Endothelial cell of umbilical vein (primary cell): Measurements from ENCODE around the gene SLC29A3. TPM values are rescaled to one million over a fixed set of nuclear protein-coding genes. Genes with fewer than 3 reads are reported as not detected.

Experiments
- BruUV-seq: library from RNA; stranded (reverse); fragments of 400-500 nt; replicated peaks from 2 replicates; lab custom pipeline; 2021; lab: Mats Ljungman, UMichigan
- CTCF ChIA-PET: fragments of 300-600, 350-600 bp; sonication (Branson Sonifier 250); formaldehyde crosslinking; loops from one replicate; lab custom pipeline; 2021; ENCODE audit warnings: antibody characterized with exemption, inconsistent platforms; lab: Charles Lee
- POLR2A ChIA-PET: fragments of 300-600, 350-600 bp; sonication (Branson Sonifier 250); formaldehyde crosslinking; loops from one replicate; lab custom pipeline; 2021; ENCODE audit warnings: antibody characterized with exemption, inconsistent platforms; lab: Charles Lee
- DNase-seq: peaks from one replicate; pipeline ENCODE4 v3.0.0-alpha.2; 2011; ENCODE audit warnings: low read depth, low spot score
- FAIRE-seq: peaks from 2 replicates; lab custom pipeline; 2011; peaks lifted over from hg19 to GRCh38; lab: Jason Lieb, UNC
- H2AFZ ChIP-seq: 2 replicates; pipeline ENCODE4 v1.6.0; 2012; ENCODE audit warnings: low read depth, low read length, control low read depth, inconsistent platforms
- H3K27ac ChIP-seq: 2 replicates; pipeline ENCODE4 v1.5.1; 2011; ENCODE audit warnings: low read depth, mild to moderate bottlenecking, control low read depth, low read length, moderate library complexity; ENCODE audit not compliant: insufficient read depth
- H3K27me3 ChIP-seq, 2 experiments: 2 replicates each; pipeline versions ENCODE4 v1.6.0 to v1.6.1; 2011; ENCODE audit warnings: low read length in 2 of 2, mixed read lengths in 1 of 2; ENCODE audit not compliant: control insufficient read depth in 2 of 2, insufficient read depth in 2 of 2
- H3K36me3 ChIP-seq, 2 experiments: 2 replicates in 1 of 2; 3 replicates in 1 of 2; pipeline ENCODE4 v1.5.1; 2011; ENCODE audit warnings: low read length in 2 of 2, mild to moderate bottlenecking in 1 of 2, moderate library complexity in 1 of 2; ENCODE audit not compliant: control insufficient read depth in 2 of 2, insufficient read depth in 2 of 2; ENCODE audit errors: extremely low read depth in 1 of 2
- H3K4me1 ChIP-seq: 3 replicates; pipeline ENCODE4 v1.5.1; 2011; ENCODE audit warnings: mild to moderate bottlenecking, low read length; ENCODE audit not compliant: control insufficient read depth, insufficient read depth; ENCODE audit errors: extremely low read depth
- H3K4me2 ChIP-seq: 2 replicates; pipeline ENCODE4 v1.6.1; 2011; ENCODE audit warnings: low read length, control low read depth, mixed read lengths; ENCODE audit not compliant: insufficient read depth
- H3K4me3 ChIP-seq, 3 experiments: fragments of 200-600 bp in 1 of 3; sonication (generic), shearing (Covaris generic) in 1 of 3; replicated peaks in 1 of 3; 2 replicates each; pipeline ENCODE4 v1.5.1; 2011 to 2016; ENCODE audit warnings: control low read depth in 3 of 3, low read length in 3 of 3, mild to moderate bottlenecking in 2 of 3, inconsistent platforms in 1 of 3, low read depth in 1 of 3, moderate library complexity in 1 of 3; ENCODE audit not compliant: insufficient read depth in 1 of 3
- H3K79me2 ChIP-seq: 2 replicates; pipeline ENCODE4 v1.6.0; 2012; ENCODE audit warnings: low read length, inconsistent platforms; ENCODE audit not compliant: control insufficient read depth, insufficient read depth
- H3K9ac ChIP-seq: replicated peaks from 2 replicates; pipeline ENCODE3; 2011; ENCODE audit warnings: low read length, control low read depth; ENCODE audit not compliant: insufficient read depth; ENCODE audit errors: extremely low read depth
- H3K9me1 ChIP-seq: replicated peaks from 3 replicates; pipeline ENCODE4 v1.6.0; 2011; ENCODE audit warnings: mild to moderate bottlenecking, low read length; ENCODE audit not compliant: control insufficient read depth, insufficient read depth; ENCODE audit errors: extremely low read depth
- H3K9me3 ChIP-seq: replicated peaks from 2 replicates; pipeline ENCODE4 v1.5.1; 2012; ENCODE audit warnings: low read length, inconsistent platforms; ENCODE audit not compliant: control insufficient read depth, insufficient read depth
- H4K20me1 ChIP-seq: replicated peaks from 2 replicates; pipeline ENCODE3; 2011; ENCODE audit warnings: mild to moderate bottlenecking, low read length; ENCODE audit not compliant: control insufficient read depth, insufficient read depth; ENCODE audit errors: extremely low read depth
- CTCF ChIP-seq, 2 donors: IDR thresholded peaks; 1 replicate in 1 of 2; 2 replicates in 1 of 2; pipeline ENCODE4 v1.5.1; 2011; ENCODE audit warnings: low read length in 2 of 2, mild to moderate bottlenecking in 2 of 2, moderate library complexity in 2 of 2, control low read depth in 1 of 2, inconsistent platforms in 1 of 2, low read depth in 1 of 2; ENCODE audit not compliant: insufficient read depth in 1 of 2; ENCODE audit errors: extremely low read depth in 1 of 2
- EZH2 ChIP-seq: IDR thresholded peaks from 2 replicates; pipeline ENCODE4 v1.6.1; 2012; ENCODE audit warnings: borderline replicate concordance, low read depth, mild to moderate bottlenecking, moderate library complexity, low read length, inconsistent platforms; ENCODE audit not compliant: severe bottlenecking
- FOS ChIP-seq: IDR thresholded peaks from 2 replicates; pipeline ENCODE4 v1.6.1; 2011; ENCODE audit warnings: mild to moderate bottlenecking, low read length, moderate library complexity, borderline replicate concordance; ENCODE audit not compliant: insufficient read depth
- GATA2 ChIP-seq: IDR thresholded peaks from 2 replicates; pipeline ENCODE4 v1.7.0; 2011; ENCODE audit warnings: low read depth, mild to moderate bottlenecking, moderate library complexity, mixed read lengths, low read length; ENCODE audit not compliant: insufficient read length, insufficient read depth
- JUN ChIP-seq: IDR thresholded peaks from 2 replicates; pipeline ENCODE4 v1.6.1; 2011; ENCODE audit warnings: borderline replicate concordance, low read depth; ENCODE audit not compliant: insufficient read length, insufficient read depth
- MAX ChIP-seq: IDR thresholded peaks from 2 replicates; pipeline ENCODE4 v1.6.1; 2011; ENCODE audit not compliant: insufficient read depth, insufficient read length
- MYC ChIP-seq: IDR thresholded peaks from one replicate; pipeline ENCODE4 v1.6.1; 2011; ENCODE audit warnings: mild to moderate bottlenecking, low read depth, low read length
- POLR2A ChIP-seq: IDR thresholded peaks from 2 replicates; pipeline ENCODE4 v1.6.1; 2012; ENCODE audit warnings: low read depth, mild to moderate bottlenecking, control low read depth, low read length
- POLR2AphosphoS5 ChIP-seq: IDR thresholded peaks from 2 replicates; pipeline ENCODE4 v1.6.1; 2012; ENCODE audit warnings: low read depth, mild to moderate bottlenecking, control low read depth, low read length, moderate library complexity; ENCODE audit not compliant: insufficient read depth
- dilution Hi-C: fragments of 300-500 bp; cut with MboI; formaldehyde crosslinking; loops from one replicate; pipeline ENCODE4 v1.15.0; 2019; ENCODE audit warnings: low sequenced_read_pairs; ENCODE audit not compliant: extremely low pct_ligation_motif_present
- intact Hi-C: fragments of 100-400 bp; cut with micrococcal nuclease; formaldehyde crosslinking; loops from one replicate; pipeline ENCODE4 v1.10.0; 2022
- polyA plus RNA-seq, 4 experiments: library from polyadenylated mRNA; depleted of rRNA in 3 of 4; stranded (reverse) in 3 of 4; unstranded in 1 of 4; fragments of >200 nt; gene quantifications; 2 replicates each; pipeline versions ENCODE4 v1.2.1 to v1.2.3, GENCODE V29; 2011 to 2012; ENCODE audit warnings: missing spikeins in 1 of 4
- total RNA-seq: library from RNA; stranded (reverse); gene quantifications from 2 replicates; pipeline ENCODE4 v1.2.3, GENCODE V29; 2021

SLC29A3 gene
- total and polyA plus RNA-seq, 2 donors (not counting 3 experiments of a cell fraction or from before 2014, with no cell fraction given) = 5.0 to 9.1 TPM

- H3K9me3 ChIP-seq = no peaks in the 10 kb centered on the region
- no peaks in the 10 kb centered on the region for H3K79me2 ChIP-seq
- dilution Hi-C loops = no loop called here
- FAIRE-seq (no peak), DNase-seq (no peak)
- H3K9ac ChIP-seq = no peak overlapping the region
- no peak overlapping the region for H2AFZ ChIP-seq
- no peak overlapping the region for H3K4me3 ChIP-seq
- no peaks in the 10 kb centered on the region for H3K27me3 ChIP-seq
- no peaks in the 10 kb centered on the region for H3K36me3 ChIP-seq
- no peaks in the 10 kb centered on the region for H3K9me1 ChIP-seq
- TF ChIP-seq CTCF (IDR thresholded peaks at IDR 0.05; ENCODE audit: extremely low read depth in 1 of 2, insufficient read depth in 1 of 2, low read depth in 1 of 2, low read length in 2 of 2) (no peak), EZH2 (no peak), MAX (no peak), POLR2A (no peak), GATA2 (no peak), POLR2AphosphoS5 (no peak), FOS (no peak), MYC (no peak), JUN (no peak)
- H4K20me1 ChIP-seq = no peaks in the 10 kb centered on the region
- ChIA-PET CTCF (interaction anchor here (0.6 to 7.6 kb wide), 6 partner anchors 17 to 385 kb away, joined by 3 to 108 read pairs (median 42); no protein-coding TSS in a partner anchor), POLR2A (interaction anchor here (0.6 kb wide), 1 partner anchor 1207 kb away, joined by 4 read pairs; no protein-coding TSS in a partner anchor)
- H3K4me1 ChIP-seq = no peaks in the 10 kb centered on the region
- H3K4me2 ChIP-seq = no peak overlapping the region
- no TSS peak for BruUV-seq
- intact Hi-C loops = no loop called here
- no peak overlapping the region for H3K27ac ChIP-seq
Observed at GRCh38 chr10:71287456-71287855, 31.6 kb upstream of the SLC29A3 start.
